Natural killer cell (primary cell): ENCODE data around the gene CTDSP2. TPM values are rescaled to one million over a fixed set of nuclear protein-coding genes. Genes with fewer than 3 reads are reported as not detected.

Experiments used
- ATAC-seq, 3 donors: fragments of 150-1000 bp in 2 of 3; fragments of 200-7000 bp in 1 of 3; cut with Tn5 transposase; 1 replicate in 1 of 3; 2 replicates in 2 of 3; pipeline ENCODE4 v1.10.0; 2021; ENCODE audit warnings: mild to moderate bottlenecking in 2 of 3, moderate library complexity in 2 of 3
- DNase-seq, 2 donors: peaks; one replicate each; pipeline versions ENCODE4 v3.0.0 to v3.0.0-alpha.2; 2013 to 2021; ENCODE audit warnings: mixed read lengths in 1 of 2
- H3K27ac ChIP-seq: one replicate; pipeline ENCODE4 v1.5.1; 2013; ENCODE audit warnings: mild to moderate bottlenecking, low read length
- H3K27me3 ChIP-seq: one replicate; pipeline ENCODE4 v1.6.1; 2013; ENCODE audit warnings: low read length; ENCODE audit not compliant: control insufficient read depth, insufficient read depth
- H3K36me3 ChIP-seq: one replicate; pipeline ENCODE4 v1.6.1; 2013; ENCODE audit warnings: low read length; ENCODE audit not compliant: control insufficient read depth, insufficient read depth
- H3K4me1 ChIP-seq: one replicate; pipeline ENCODE4 v1.6.1; 2013; ENCODE audit warnings: low read length; ENCODE audit not compliant: control insufficient read depth, insufficient read depth
- H3K4me3 ChIP-seq: one replicate; pipeline ENCODE4 v1.5.1; 2013; ENCODE audit warnings: low read length
- H3K9me3 ChIP-seq: one replicate; pipeline ENCODE4 v1.6.1; 2013; ENCODE audit warnings: low read length; ENCODE audit not compliant: control insufficient read depth, insufficient read depth
- H3K27ac Mint-ChIP-seq, 2 donors: one replicate each; pipeline ENCODE4 v1.8.0; 2022; ENCODE audit warnings: mild to moderate bottlenecking in 2 of 2, mixed read lengths in 2 of 2, moderate library complexity in 1 of 2
- H3K27me3 Mint-ChIP-seq, 2 donors: one replicate each; pipeline ENCODE4 v1.8.0; 2022; ENCODE audit warnings: low read depth in 2 of 2, mixed read lengths in 2 of 2
- H3K36me3 Mint-ChIP-seq: one replicate; pipeline ENCODE4 v1.8.0; 2022; ENCODE audit warnings: mixed read lengths
- H3K4me1 Mint-ChIP-seq, 2 donors: one replicate each; pipeline ENCODE4 v1.8.0; 2022; ENCODE audit warnings: mixed read lengths in 2 of 2
- H3K4me3 Mint-ChIP-seq: one replicate; pipeline ENCODE4 v1.8.0; 2022; ENCODE audit warnings: mild to moderate bottlenecking, moderate library complexity, mixed read lengths
- H3K9me3 Mint-ChIP-seq, 2 donors: one replicate each; pipeline ENCODE4 v1.8.0; 2022; ENCODE audit warnings: mixed read lengths in 2 of 2
- WGBS: methylation state at CpG from one replicate; pipeline ENCODE4 v1.1.7; 2013; ENCODE audit warnings: missing lambda C conversion rate; ENCODE audit not compliant: insufficient coverage; 5-methylcytosine and 5-hydroxymethylcytosine counted together
- intact Hi-C: fragments of 100-400 bp; cut with micrococcal nuclease; formaldehyde crosslinking; loops from one replicate; pipeline ENCODE4 v1.14.2; 2022
- total RNA-seq, 4 donors: library from RNA; stranded (reverse); fragments of 120-200 nt in 1 of 4; gene quantifications; one replicate each; pipeline versions ENCODE4 v1.2.3 to v1.2.4, GENCODE V29; 2013 to 2022
- TF ChIP-seq, protein P1 (sequence below): fragments of 200-600 bp; IDR thresholded peaks from one replicate; pipeline ENCODE4 v1.8.0; 2022; ENCODE audit warnings: antibody characterized with exemption

Gene CTDSP2
- total RNA-seq, 3 donors from 2014 or later (not counting 1 experiment from before 2014, with no cell fraction given), result 93.8 to 135 (median 123) TPM

GRCh38 chr12:57891542-57892228 is 45.2 kb upstream of the CTDSP2 start:
- H3K4me3 Mint-ChIP-seq, result no peak overlapping the region
- H3K27ac Mint-ChIP-seq, result no peak overlapping the region

GRCh38 chr12:57890191-57891115 is 43.9 kb upstream of the CTDSP2 start:
- TF ChIP-seq, protein P1, sequence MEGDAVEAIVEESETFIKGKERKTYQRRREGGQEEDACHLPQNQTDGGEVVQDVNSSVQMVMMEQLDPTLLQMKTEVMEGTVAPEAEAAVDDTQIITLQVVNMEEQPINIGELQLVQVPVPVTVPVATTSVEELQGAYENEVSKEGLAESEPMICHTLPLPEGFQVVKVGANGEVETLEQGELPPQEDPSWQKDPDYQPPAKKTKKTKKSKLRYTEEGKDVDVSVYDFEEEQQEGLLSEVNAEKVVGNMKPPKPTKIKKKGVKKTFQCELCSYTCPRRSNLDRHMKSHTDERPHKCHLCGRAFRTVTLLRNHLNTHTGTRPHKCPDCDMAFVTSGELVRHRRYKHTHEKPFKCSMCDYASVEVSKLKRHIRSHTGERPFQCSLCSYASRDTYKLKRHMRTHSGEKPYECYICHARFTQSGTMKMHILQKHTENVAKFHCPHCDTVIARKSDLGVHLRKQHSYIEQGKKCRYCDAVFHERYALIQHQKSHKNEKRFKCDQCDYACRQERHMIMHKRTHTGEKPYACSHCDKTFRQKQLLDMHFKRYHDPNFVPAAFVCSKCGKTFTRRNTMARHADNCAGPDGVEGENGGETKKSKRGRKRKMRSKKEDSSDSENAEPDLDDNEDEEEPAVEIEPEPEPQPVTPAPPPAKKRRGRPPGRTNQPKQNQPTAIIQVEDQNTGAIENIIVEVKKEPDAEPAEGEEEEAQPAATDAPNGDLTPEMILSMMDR, result no peak
- no peaks in the 10 kb centered on the region for H3K4me1 Mint-ChIP-seq
- no peaks in the 10 kb centered on the region for H3K36me3 Mint-ChIP-seq
- ATAC-seq (no peak), DNase-seq (no peak)
- Histone ChIP-seq H3K27ac (no peak overlapping the region), H3K36me3 (no peaks in the 10 kb centered on the region), H3K4me3 (no peak overlapping the region), H3K9me3 (no peaks in the 10 kb centered on the region), H3K4me1 (peaks cover 6% of the 10 kb centered on the region), H3K27me3 (no peaks in the 10 kb centered on the region)
- WGBS, result 92% methylated on average over 10 of the region's 14 CpGs
- intact Hi-C loops, result no loop called here
- no peak overlapping the region for H3K4me3 Mint-ChIP-seq
- H3K9me3 Mint-ChIP-seq, result no peaks in the 10 kb centered on the region
- H3K27ac Mint-ChIP-seq, result no peak overlapping the region
- peaks cover 13 to 15% of the 10 kb centered on the region in 2 donors for H3K27me3 Mint-ChIP-seq

More at GRCh38 chr12:57891542-57892228, 45.2 kb upstream of the CTDSP2 start:
- Mint-ChIP-seq H3K27me3 (peaks cover 14 to 24% of the 10 kb centered on the region in 2 donors), H3K4me1 (peaks cover under 1 to 3% of the 10 kb centered on the region in 2 donors), H3K36me3 (no peaks in the 10 kb centered on the region), H3K9me3 (no peaks in the 10 kb centered on the region)
- DNase-seq (no peak), ATAC-seq (no peak)
- Histone ChIP-seq H3K36me3 (no peaks in the 10 kb centered on the region), H3K4me1 (peaks cover 12% of the 10 kb centered on the region), H3K27ac (no peak overlapping the region), H3K9me3 (no peaks in the 10 kb centered on the region), H3K27me3 (peaks cover 6% of the 10 kb centered on the region), H3K4me3 (no peak overlapping the region)
- intact Hi-C loops, result no loop called here
- TF ChIP-seq, protein P1, result no peak
- 89% methylated on average over 6 of the region's 6 CpGs for WGBS

DNA sequence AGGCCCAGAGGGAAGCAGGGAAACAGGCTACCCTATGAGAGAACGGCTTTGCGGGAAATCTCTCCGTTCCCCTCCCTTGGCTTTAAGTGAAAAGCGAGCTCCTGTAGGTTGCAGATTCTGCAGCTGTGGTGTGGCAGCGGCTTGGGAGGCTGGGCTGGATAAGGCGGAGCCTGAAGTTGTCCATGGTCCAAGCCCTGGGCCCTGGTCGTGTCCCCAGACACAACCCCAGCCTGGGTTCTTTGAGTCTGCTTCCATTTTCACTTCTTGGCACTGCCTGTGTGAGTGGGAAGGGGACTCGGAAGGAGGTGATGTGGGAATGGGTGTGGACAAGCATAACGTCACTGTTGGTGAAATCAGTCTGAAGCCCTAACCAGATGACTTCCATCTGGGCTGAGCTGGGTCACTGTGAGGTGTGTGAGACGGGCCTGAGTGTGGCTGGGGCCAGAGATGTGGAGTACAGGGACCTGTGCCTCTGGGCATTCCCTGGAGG is 43.0 kb upstream of the CTDSP2 start:
- DNase-seq, result no peak
- WGBS, result 92% methylated on average over 10 of the region's 10 CpGs
- no peak overlapping the region for H3K4me3 Mint-ChIP-seq
- Histone ChIP-seq H3K36me3 (no peaks in the 10 kb centered on the region), H3K9me3 (peaks cover 4% of the 10 kb centered on the region), H3K4me1 (peaks cover 6% of the 10 kb centered on the region), H3K4me3 (no peak overlapping the region), H3K27ac (no peak overlapping the region), H3K27me3 (no peaks in the 10 kb centered on the region)
- H3K27me3 Mint-ChIP-seq, result peaks cover 6 to 11% of the 10 kb centered on the region in 2 donors
- no peaks in the 10 kb centered on the region for H3K9me3 Mint-ChIP-seq
- TF ChIP-seq, protein P1, result no peak
- no peaks in the 10 kb centered on the region for H3K36me3 Mint-ChIP-seq
- no peaks in the 10 kb centered on the region for H3K4me1 Mint-ChIP-seq
- no peak for ATAC-seq
- intact Hi-C loops, result no loop called here
- no peak overlapping the region for H3K27ac Mint-ChIP-seq
